ENCODE data around the gene STEAP3. TPM values are rescaled to one million over a fixed set of nuclear protein-coding genes. Genes with fewer than 3 reads are reported as not detected.
A peak's percentile ranks its signal among the peaks of the same experiment; 100 is the strongest.

The STEAP3 gene
- total RNA-seq, 1 experiment from 2014 or later, result 15.4 TPM

GRCh38 chr2:119259296-119259860 is 35.7 kb downstream of the STEAP3 start:
- H2BK120ac ChIP-seq (ENCODE audit: low read depth, low read length, poor library complexity, severe bottlenecking), result no peak overlapping the region
- no peaks in the 10 kb centered on the region for H3K79me1 ChIP-seq (ENCODE audit: insufficient read depth, low read depth, low read length, poor library complexity, severe bottlenecking)
- Mint-ChIP-seq H3K9me3 (no peaks in the 10 kb centered on the region), H3K27ac (peak overlapping the region; percentile 82 to 90 (median 87); a peak in 5 of 7 replicates), H3K4me1 (peaks cover 60 to 73% of the 10 kb centered on the region in 2 experiments), H3K36me3 (ENCODE audit: insufficient read depth in 1 of 3, low read depth in 3 of 3) (peaks cover 5 to 16% (median 15%) of the 10 kb centered on the region in 3 experiments), H3K27me3 (ENCODE audit: low read depth) (no peaks in the 10 kb centered on the region), H3K4me3 (no peak overlapping the region)
- H4K91ac ChIP-seq (ENCODE audit: insufficient read length, low read depth, low read length), result no peak overlapping the region
- no peak overlapping the region for H3K4me2 ChIP-seq (ENCODE audit: insufficient read depth, insufficient read length, low read length)
- H3K4ac ChIP-seq (ENCODE audit: low read depth, low read length), result no peak overlapping the region
- TF ChIP-seq CTCF (conservative IDR thresholded peaks at IDR 0.05), result no peak
- H3K56ac ChIP-seq (ENCODE audit: insufficient read length, low read depth, low read length), result no peak overlapping the region
- H4K8ac ChIP-seq (replicated peaks; ENCODE audit: insufficient read length, low read depth, low read length), result no peak overlapping the region
- no peak overlapping the region for H3K23ac ChIP-seq (ENCODE audit: insufficient read length, low read depth, low read length)
- no peaks in the 10 kb centered on the region for H3K9me3 ChIP-seq (ENCODE audit: control insufficient read depth, low read depth, low read length)
- H3K27me3 ChIP-seq (ENCODE audit: insufficient read depth, low read length), result no peaks in the 10 kb centered on the region
- H3K18ac ChIP-seq (ENCODE audit: insufficient read length, low read depth, low read length), result no peak overlapping the region
- no peak overlapping the region for H2AFZ ChIP-seq (ENCODE audit: low read length)
- H2BK15ac ChIP-seq (ENCODE audit: low read depth, low read length), result no peak overlapping the region
- no peaks in the 10 kb centered on the region for H3K23me2 ChIP-seq (ENCODE audit: insufficient read length, low read depth, low read length, poor library complexity, severe bottlenecking)
- H2AK5ac ChIP-seq (ENCODE audit: insufficient read length, low read length), result no peak overlapping the region
- H4K5ac ChIP-seq (ENCODE audit: insufficient read length, low read depth, low read length), result no peak overlapping the region
- H3K14ac ChIP-seq (ENCODE audit: insufficient read depth, low read length), result no peak overlapping the region
- no peaks in the 10 kb centered on the region; the same call in 1 of the 2 replicates for H3K4me1 ChIP-seq (ENCODE audit: insufficient read depth, low read length)
- no CpG with 5 or more reads among the region's 5 CpGs for WGBS (ENCODE audit: extremely low coverage, insufficient read length, low lambda C conversion rate)
- no peak overlapping the region for H3K9ac ChIP-seq (ENCODE audit: extremely low read depth, insufficient read length, low read length)
- H4K20me1 ChIP-seq (ENCODE audit: control insufficient read depth, insufficient read depth, insufficient read length), result no peaks in the 10 kb centered on the region
- peak; percentile 42 for DNase-seq
- H2BK5ac ChIP-seq (ENCODE audit: insufficient read length, low read length), result no peak overlapping the region
- no peak overlapping the region for H3T11ph ChIP-seq (ENCODE audit: low read length)
- no peak overlapping the region for H2BK12ac ChIP-seq (ENCODE audit: insufficient read length, low read depth, low read length)
- no peak overlapping the region for H2BK20ac ChIP-seq (ENCODE audit: low read depth, low read length, poor library complexity, severe bottlenecking)
- H3K79me2 ChIP-seq (ENCODE audit: insufficient read depth, low read length), result no peaks in the 10 kb centered on the region
- H3K27ac ChIP-seq (ENCODE audit: insufficient read length, low read depth, low read length), result no peak overlapping the region
